DMS153 (cell line): ENCODE data around the gene DCDC2C.
"Not testable (repeated sequence)": the region's sequence is repeated elsewhere in the genome, so short reads cannot be mapped to it uniquely, and the experiment has no call there.

ENCODE experiments used
- DNase-seq: peaks from one replicate; lab custom pipeline; 2025; lab: John Stamatoyannopoulos, UW

The DCDC2C gene, protein sequence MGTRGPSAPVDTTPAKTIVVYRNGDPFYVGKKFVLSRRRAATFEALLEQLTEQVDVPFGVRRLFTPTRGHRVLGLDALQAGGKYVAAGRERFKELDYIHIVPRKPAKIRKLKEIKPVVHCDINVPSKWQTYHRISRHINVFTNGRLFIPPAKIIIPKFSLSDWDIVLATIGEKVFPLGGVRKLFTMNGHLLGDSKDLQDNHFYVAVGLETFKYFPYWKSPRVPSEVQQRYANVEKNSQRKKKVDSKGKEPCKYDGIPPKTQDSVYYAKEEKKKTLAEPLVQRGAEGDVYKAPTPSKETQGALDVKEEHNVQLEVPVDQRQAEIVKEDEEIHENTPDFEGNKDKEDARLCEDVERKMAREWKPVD

DNA sequence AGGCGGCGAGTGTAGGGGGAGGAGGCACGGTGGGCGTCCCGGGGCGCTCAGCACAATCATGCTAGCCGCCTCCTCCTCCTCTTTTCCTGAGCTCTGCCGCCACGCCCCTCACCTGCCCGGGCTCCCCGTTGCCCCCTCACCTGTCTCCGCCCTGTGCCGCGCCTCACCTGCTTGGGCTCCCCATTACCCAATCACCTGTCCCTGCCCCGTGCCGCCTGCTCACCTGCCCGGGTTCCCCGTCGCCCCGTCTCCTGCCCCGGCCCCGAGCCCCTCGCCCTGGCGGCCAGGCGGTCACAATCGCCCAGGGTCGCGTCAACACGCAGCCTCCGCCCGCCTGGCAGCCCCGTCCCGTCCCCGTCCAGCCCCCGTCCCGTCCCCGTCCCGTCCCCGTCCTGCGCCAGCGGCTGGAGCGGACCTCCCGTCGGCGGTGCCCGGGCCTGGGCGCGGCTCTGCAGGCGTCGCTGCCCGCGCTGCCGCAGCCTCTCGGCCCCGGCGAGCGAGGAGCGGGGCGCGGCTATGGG, at the start of gene DCDC2C:
DCDC2C (plus strand) TSS at position 340 of the 521 bp plus-strand sequence; CDS start at position 517, 177 bp downstream.
- no peak for DNase-seq

DNA sequence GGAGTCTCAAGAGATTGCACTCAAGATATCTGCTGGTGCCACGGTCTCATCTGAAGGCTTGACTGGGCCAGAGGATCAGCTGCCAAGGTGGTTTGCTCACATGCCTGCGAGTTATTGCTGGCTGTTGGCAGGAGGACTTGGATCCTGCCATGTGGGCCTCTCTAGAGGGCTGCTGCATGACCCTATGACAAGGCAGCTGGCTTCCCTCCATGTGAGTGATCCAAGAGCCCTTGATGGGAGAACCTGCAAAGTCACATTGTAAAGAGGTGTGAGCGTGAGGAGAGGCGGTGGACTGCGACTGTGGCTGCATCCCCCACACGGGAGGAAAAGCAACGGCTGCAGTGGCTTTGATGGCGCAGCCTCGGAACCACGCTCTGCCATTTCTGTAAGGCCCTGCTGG, 49.4 kb upstream of the DCDC2C start:
- DNase-seq = no peak

DNA sequence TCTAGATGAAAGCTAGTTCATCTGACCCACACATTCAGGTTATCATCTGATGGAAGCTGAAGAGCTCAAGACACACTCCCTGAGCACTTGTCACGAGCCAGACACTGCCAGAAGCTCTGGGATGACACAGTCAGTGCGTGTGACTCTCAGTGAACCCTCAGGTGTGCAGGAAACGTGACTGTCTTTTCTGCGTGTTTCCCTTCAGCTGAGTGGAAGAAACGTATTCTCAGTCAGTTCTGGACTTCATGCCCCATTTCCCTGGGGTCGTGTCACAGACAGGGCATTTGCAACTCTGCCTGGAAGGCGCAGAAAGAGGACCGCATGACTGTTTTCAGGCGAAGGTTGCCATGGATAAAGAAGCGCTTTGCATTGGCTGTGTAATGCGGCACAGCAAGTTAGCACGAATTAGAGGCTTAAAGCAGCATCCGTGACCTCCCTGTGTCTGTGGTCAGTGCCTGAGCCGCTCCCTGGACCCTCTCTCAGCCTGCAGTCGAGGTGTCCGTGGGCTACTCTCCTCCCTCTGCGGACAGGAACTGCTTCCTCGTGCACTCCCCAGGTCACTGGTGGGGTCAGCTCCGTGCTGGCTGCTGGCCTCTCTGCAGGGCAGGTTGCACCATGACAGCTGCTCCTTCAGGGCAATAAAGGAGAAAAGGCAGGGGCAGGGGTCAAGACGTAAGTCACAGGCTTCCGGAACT, 48.7 kb upstream of the DCDC2C start:
- DNase-seq = no peak

DNA sequence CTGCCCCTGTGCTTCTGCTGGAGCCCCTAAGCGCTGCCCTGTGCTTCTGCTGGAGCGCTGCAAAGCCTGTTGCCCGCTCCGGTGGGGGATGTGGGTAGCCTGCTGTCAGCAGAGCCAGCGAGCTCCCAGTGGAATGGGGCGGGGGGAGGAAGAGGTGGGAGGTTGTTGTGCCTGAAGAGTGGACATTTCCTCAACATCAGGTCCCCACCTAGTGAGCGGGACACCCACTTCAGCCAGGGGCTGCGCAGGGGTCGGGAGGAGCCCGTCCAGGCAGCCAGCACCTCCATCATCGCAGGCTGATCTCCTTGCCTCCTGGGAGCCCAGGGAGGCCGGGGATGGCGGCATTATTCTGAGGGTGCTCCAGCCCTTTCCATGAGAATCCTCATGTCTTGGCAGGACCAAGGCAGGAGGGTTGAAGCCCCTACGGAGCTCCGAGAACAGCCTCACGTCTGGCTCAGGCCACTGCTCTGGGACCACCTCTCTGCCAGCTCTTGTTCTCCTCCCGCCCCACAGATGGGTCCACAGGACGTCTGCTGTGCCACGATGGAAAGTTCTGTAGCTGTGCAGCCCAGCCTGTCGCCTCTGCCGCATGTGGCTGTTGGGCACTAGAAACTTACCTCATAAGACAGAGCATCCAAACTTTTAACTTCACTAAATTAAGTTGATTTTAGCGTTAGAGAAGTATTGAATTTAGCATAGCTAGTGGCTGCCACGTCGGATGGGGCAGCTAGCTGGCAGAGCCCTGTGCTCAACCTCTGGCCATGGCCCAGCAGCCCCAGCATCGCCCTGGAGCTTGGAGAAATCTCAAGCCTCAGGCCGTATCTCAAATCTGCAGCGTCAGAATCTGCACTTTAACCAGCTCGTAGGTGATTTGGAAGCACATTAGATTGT, 47.3 kb upstream of the DCDC2C start:
- DNase-seq = no peak

DNA sequence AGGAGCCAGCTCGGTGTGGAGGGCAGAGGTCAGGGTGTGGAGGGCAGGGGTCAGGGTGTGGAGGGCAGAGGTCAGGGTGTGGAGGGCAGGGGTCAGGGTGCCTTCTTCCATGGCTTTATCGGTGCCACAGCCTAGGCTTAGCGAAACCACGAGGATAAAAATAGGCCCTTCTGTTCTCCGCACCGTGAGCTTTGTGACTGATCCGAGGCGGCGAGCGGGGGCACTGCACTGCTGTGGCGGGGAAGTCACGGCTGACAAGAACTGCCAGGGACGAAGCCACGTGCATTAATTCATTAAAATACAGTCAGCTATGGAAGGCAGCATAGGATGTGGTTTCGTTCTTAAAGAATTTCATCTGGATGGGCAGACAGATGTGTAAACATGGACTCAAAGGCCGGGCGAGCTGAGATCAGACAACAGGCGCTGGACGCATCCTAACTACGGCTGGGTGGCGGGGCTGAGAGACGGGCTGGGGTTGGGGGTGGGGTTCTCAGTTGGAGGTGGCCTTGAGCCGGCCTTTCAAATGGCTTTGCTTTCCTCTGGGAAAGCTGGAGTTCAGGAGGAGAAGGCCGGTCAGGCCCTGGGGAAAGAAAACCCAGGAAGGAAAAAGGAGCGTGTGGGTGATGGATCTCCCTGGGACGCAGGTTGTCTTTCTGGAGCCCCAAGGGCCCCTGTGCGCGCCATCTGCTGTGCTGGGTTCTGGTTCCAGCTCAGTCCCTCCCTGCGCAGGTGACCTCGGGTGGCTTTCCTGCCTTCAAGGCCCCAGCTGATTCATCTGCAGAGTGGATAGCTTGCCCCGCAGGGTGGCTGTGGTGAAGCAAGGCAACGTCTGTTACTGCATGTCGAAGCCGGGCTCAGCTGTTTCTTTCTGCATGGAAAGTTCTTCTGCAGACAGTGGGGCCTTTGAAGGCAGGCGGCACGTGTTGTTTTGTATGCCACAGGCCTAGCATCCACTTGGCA, 46.3 kb upstream of the DCDC2C start:
- DNase-seq = no peak

DNA sequence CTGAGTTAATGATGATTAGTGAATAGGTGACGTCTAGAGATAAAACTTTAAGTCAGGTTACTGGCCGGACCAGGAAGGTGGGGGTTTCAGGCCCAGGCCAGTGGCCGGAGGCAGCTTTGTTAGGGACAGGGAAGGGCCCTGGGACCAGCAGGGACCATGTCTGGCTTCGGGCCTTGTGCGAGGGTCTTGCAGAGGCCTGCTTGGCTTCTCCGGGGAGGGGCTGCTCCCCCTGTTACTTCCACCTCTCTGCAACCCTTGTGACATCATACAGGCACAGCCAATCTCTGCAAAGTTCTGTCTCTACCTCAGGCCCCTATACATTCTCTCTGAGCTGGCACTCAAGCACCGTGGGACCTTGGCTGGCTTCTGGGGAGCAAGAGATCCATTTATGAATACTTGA, 45.5 kb upstream of the DCDC2C start, which contains the start of gene ALLC:
ALLC (plus strand) TSS at position 320 of the 400 bp plus-strand sequence. CDS start 12,958 bp downstream, outside the sequence.
- DNase-seq = no peak

DNA sequence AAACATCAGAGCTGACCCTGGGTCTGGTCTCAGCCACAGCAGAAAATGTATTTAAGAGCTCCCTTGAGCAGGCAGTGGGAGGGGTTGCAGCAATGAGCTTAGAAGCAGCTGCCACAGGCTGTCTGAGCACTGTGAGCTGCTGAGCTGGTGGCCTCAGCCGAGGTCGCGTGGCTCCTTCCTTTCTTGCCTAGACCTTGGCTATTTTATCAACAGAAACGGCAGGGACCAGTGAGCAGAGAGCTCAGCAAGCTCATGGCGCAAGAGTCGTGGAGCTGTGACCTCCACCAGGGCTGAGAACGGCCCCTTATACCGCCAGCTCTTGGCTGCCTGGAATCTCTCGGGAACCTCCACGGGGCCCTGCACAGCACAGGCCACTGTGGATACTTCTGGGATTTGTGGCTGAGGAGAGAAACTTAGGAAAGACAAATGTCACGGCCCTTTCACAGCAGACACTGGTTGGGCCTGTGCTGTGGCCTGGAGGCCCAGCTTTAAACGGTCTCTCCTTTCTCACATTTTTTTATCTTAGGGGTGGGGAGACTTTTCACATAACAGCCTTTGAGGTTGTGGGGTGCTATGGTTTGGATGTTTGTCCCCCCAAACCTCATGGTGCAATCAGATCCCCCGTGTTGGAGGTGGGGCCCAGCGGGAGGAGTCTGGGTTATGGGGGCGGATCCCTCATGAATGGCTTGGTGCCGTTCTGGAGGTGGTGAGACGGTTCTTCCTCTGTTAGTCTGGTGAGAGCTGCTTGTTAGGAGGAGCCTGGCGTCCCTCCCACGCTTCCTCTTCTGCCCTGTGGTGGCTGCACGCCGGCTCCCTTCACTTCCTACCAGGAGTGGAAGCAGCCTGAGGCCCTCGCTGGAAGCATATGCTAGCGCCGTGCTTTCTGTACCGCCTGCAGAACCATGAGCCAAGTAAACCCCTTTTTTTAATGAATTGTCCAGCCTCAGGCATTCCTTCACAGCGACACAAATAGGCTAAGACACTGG, 43.6 kb upstream of the DCDC2C start:
- DNase-seq = no peak

DNA sequence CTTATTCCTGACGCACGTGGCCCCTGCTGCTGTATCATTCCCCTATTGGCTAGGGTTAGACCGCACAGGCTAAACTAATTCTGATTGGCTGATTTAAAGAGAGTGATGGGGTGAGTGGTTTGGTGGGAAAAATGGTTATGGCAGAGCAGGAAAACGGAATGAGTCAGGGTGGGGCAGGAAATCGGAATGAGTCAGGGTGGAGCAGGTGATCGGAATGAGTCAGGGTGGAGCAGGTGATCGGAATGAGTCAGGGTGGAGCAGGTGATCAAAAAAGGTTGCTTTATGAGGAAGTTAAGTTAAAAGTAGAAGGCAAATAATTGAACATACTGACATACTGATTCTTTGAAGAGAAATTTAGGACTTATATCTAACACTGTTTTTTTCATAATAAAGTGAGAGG, 42.7 kb upstream of the DCDC2C start:
- not testable (repeated sequence) for DNase-seq

DNA sequence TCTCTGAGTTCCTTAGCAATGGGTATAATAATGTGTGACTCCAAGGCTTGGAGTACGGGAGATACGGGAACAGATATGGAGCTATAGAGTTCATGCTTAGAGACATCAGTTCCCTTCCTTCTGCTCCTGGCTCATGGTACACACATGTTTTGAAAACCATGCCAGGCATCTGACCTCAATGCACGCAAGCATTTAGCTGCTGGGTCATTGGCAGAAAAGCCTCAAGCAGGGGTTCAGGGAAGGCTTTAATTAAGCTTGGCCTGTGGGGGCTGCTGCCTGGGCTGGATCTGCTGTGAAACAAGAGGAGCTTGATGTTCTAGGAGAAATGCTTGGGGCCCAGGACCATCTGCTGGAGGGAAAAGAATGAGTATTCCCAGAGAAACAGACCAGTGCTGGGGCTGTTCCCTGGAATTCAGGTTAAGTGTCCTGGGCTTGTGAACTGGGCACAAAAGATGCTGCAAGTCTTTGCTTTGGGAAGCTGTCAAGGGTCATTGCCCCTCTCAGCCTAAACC, 42.2 kb upstream of the DCDC2C start:
- no peak for DNase-seq

DNA sequence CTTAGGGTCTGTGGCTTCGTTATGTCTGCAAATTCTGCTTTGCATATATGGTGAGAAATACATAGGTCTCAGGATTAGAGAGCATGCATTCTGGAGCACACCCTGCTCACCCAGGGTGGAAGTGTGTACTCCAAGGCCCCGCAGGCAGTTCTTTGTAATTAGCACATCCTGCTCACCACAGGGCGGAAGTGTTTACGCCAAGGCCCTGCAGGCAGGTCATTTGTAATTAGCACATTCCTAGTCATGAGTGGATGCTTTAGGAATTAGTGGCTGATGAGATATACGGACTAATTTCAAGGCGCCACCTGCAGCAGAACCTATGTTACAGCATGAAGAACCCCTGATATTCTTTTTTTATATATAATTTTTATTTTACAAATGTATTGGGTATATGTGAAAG, 41.1 kb upstream of the DCDC2C start:
- no peak for DNase-seq

DNA sequence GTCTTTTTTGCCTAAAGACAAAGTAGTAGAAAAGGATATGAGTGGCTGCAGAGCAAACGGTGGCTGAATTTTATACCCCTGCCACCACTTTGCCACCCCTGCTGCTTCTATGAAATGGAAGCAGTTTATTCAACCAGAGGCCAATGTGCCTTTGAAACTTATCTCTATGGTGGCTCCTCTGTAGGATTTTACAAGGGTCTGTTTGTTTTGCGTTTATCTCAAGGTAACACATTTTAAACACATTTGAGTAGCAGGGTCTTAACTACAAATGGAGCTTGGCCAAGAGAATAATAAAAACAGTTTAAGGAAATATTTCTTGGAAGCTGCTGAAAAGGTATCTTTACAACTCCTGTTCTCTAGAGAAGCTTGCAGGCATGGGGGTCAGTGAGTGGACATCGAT, 39.3 kb upstream of the DCDC2C start:
- DNase-seq = no peak

DNA sequence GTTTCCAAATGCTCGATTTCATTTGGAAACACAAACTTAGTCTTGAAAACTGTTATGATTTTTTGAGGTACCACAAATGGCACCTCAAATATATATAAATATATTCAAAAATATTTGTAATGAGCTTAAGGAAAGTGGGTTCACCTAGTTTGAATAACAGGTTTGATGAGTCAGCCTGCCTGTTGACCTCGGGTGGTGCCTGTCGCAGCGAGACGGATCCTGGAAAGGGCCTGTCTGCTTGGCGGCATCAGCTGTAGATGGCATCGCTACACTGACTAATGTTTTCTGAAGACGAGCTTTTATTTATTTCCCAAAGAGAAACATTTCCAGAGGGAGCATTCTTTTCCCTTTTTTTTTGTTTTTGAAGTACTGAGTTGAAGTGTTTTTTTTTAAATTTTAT, 38.5 kb upstream of the DCDC2C start:
- DNase-seq = no peak

DNA sequence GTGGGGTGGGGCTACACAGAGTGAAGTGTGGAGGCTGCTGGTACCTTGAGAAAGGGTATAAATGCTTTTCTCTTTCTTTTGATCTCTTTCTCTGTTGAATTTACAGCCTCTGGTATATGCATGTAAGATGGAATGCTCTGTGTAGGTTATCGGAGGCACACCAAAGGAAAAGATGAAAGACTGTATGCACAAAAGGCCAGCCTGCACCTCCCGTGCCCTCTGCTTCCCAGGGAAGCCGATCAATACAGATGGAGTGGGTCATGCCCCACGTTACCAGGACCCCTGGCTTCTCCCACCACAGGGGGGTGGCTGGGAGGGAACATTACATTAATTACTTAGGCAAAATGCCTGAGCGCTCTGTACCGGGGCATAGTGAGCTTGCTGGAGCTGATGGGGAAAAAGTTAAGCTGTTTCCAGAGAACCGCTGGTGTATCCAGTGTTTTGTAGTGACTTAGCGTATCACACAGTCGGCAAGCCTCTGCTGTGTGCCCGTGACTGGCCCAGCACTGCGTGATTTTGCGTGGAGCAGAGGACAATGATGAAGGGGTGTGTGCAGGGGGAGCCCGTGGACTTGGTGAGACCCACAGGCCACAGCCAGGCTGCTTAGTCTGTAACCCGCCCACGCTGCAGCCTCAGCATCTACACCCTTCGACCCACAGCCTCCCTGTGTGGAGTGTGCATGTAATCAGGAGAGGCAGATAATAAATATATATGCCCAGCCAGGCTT, 37.3 kb upstream of the DCDC2C start:
- DNase-seq = no peak

DNA sequence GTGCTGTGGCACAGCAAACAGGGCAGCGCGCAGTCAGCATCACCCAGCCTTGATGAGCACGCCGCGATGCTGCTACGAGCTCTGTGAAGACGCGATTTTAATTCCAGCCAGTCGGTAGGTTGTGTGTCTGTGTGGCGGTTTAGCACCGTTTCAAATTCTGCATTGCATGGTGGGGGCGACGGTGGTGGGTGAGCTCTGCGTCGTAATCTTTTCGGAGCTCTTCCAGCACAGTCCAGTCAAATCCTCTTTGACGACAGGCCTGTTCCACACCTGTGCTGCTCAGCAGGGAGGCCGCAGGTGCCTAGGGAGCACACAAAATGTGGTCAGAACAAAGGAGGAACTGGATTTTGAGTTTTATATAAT, 36.8 kb upstream of the DCDC2C start:
- no peak for DNase-seq

DNA sequence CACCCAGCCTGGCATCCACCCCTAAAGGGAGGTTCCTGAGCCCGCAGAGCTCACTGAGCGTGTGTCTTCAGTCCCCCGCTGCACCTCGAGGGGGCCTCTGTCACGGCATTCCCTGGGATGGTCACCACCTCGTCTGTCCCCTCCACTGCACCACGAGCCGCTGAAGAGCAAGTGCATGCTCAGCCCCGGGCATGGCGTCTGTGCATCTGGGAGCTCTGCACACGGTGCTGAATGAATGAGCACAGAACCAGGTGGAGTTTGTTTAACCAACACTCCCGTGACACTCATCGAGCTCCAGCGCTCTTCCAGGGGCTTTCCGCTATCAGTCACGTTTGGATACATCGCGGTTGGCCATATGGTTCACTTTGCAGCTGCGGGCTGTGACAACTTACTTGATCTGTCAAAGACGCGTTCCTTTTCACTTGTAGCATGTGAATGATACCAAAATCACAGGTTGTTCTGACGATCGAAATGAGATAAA, 36.2 kb upstream of the DCDC2C start:
- DNase-seq = peak; percentile 77

DNA sequence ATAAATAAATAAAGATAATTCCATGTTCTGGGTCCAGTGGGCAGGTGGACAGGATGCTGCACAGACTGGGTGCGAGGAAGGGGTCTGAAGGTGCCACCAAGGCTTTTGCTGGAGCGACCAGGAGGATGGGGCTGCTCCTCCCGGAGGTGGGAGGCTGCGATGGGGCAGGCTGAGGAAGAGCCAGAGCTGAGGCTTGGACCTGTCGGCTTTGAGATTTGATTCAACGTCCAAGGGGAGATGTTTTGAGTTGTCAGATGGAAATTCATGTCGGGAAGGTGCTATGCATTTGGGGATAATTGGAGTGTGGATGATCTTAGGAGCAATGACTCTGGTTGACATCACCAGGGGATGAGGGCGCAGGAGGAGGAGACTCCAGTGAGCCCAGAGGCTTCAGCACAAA, 33.7 kb upstream of the DCDC2C start:
- no peak for DNase-seq

DNA sequence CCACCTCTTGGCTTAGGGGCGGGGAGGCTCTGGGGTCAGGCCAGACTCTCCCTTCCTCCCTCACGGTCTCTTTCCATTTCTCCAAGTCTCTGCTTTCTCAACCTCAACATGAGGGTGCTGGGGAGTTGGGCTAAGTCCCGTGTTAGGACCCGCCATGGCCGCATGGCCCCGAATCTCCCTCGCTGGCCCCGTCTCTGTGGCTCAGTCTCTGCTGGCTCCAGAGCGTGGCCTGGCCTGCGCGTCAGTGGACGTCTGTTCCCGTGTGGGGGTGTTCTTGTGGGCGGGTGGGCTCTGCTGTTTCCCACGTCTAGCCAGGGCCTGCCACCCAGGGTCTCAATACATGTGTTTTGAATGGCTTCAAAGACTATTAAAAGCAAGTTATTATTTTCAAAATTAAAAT, 33.0 kb upstream of the DCDC2C start:
- DNase-seq = no peak

DNA sequence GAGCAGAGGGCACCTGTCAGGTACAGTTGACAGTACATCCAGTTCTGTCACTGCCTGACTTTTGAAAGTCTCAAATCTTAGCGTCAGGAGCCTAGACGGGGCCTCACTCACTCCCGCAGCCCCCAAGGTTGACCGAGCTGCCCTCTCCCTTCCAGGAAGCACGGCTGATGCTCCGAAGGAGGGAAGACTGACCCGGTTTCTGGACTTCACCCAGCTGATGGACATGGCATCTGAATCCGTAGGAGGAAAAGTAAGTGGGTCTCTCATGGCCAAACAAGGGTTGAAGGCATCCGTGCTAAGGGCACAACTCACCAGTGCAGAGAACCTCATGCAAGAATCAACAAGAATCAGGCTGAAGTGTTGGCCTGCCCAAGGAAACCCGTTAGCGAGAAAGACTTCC, 32.4 kb upstream of the DCDC2C start:
- no peak for DNase-seq
